ENCODE data around the gene CEBPZ.

Gene CEBPZ

DNA sequence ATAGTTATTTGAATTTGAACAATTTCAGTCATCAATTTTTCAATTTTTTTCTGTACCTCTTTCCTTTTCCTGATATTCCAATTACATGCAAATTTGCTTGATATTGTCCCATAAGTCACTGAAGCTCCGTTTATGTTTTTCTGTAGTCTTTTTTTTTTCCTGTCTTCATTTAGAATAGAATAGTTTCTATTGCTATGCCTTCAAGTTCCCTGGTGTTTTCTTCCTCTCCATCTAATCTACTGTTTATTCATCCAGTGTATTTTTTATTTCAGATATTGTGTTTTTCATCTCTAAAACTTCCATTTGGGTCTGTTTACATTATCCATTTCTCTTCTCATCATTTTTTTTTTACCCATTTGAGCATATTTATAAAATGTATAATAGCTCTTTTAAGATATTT lies 66.6 kb downstream of the CEBPZ start:
- no peak for DNase-seq (ENCODE audit: extremely low spot score)
- TF ChIP-seq, protein P1, sequence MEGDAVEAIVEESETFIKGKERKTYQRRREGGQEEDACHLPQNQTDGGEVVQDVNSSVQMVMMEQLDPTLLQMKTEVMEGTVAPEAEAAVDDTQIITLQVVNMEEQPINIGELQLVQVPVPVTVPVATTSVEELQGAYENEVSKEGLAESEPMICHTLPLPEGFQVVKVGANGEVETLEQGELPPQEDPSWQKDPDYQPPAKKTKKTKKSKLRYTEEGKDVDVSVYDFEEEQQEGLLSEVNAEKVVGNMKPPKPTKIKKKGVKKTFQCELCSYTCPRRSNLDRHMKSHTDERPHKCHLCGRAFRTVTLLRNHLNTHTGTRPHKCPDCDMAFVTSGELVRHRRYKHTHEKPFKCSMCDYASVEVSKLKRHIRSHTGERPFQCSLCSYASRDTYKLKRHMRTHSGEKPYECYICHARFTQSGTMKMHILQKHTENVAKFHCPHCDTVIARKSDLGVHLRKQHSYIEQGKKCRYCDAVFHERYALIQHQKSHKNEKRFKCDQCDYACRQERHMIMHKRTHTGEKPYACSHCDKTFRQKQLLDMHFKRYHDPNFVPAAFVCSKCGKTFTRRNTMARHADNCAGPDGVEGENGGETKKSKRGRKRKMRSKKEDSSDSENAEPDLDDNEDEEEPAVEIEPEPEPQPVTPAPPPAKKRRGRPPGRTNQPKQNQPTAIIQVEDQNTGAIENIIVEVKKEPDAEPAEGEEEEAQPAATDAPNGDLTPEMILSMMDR (IDR thresholded peaks at IDR 0.05; ENCODE audit: control extremely low read depth, extremely low read depth, low read depth, missing control alignments) = no peak
- ChIA-PET POLR2A (no interaction called here), CTCF (interaction anchor here (7.4 kb wide), 1 partner anchor 15 kb away, joined by 41 read pairs; no protein-coding TSS in a partner anchor)

DNA sequence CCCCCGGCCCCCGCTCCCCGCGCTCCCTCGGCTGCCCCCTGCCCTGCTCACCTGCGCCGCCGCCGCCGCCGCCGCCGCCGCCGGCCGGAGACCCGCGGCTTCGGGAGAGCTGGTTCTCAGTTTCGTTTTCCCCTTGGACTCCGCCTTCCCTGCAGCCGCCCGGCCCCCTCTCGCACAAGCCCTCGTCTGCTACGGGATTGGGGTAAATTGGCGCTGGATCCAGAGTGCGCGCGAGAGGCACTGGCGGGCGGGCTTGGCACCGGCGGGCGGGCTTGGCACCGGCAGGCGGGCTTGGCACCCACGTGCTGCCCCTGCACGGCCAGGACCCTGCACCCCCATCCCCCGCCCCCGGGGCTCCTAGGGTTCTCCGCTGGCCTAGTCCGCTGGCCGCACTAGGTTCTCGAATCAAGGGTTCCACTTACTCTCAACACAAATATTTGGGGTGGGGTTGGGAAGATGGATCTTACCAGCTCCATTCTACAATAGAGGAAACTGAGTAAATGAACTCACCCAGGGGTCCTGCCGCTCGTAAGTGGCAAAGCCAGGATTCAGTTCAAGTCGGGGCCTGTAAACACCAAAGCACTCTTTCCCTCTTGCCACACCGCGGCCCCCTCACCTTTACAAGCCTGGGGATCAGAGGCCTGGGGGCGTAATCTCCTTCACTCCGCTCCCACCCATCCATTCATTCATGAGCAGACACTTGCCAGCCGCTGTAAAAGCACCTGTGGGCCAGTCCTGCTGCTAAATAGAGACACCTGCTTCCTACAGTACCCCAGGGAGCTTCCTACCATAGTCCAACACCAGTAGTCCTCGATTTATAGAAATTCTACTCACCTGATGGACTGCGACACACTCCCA lies 74.3 kb downstream of the CEBPZ start, which contains the start of gene EIF2AK2:
EIF2AK2 (minus strand) TSS at position 124 of the 858 bp plus-strand sequence. CDS start 9,174 bp downstream, outside the sequence.
- POLR2A ChIA-PET = interaction anchor here (0.5 to 1.0 kb wide), 3 partner anchors 40 to 1344 kb away, joined by 3 read pairs; no protein-coding TSS in a partner anchor
- TF ChIP-seq, protein P1 (IDR thresholded peaks at IDR 0.05; ENCODE audit: control extremely low read depth, extremely low read depth, low read depth, missing control alignments) = no peak
- peak; percentile 97 for DNase-seq (ENCODE audit: extremely low spot score)
- CTCF ChIA-PET = interaction anchor here (0.7 to 6.2 kb wide), 6 partner anchors 12 to 721 kb away, joined by 3 to 49 read pairs (median 3); no protein-coding TSS in a partner anchor

DNA sequence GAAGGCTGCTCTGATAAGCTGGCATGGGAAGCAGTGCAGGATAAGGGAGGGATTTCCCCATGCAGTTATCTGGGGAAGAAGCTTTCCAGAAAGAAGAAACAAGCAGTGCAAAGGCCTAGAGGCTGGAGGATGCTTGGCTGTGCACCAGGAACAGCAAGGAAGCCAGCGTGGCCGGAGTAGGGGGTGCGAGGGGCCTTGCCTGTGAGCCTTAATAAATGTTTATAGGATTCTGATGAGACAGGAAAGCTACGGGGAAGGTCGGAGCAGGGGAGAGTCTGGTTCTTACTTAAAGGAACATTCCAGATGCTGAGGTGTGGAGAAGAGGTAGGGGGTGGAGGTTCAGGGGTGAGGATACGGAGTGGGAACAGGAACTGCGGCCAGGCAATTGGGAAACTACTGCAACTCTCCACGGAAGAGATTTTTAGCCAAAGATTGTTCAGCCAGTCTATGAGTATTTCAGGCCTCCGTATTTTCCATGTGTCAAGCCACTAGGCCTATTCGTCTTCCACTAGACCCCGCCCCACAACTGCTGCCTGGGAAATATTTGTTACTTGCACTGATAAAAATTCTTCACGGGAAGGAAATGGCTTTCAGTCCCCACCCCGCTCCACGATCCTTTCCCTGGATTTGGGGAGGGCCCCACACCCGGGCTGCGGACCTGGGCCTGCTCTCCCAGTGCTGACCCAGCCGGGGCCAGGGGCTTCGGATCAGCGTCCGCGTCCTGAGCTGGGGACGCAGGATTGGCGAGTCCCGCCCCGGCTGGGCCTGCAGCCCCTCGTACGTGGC lies 75.1 kb downstream of the CEBPZ start:
- ChIA-PET CTCF (interaction anchor here (0.7 to 6.2 kb wide), 7 partner anchors 11 to 722 kb away, joined by 3 to 49 read pairs (median 3); no protein-coding TSS in a partner anchor), POLR2A (interaction anchor here (0.5 to 1.0 kb wide), 3 partner anchors 41 to 1345 kb away, joined by 3 read pairs; no protein-coding TSS in a partner anchor)
- TF ChIP-seq, protein P1 (IDR thresholded peaks at IDR 0.05; ENCODE audit: control extremely low read depth, extremely low read depth, low read depth, missing control alignments) = no peak
- DNase-seq (ENCODE audit: extremely low spot score) = no peak

DNA sequence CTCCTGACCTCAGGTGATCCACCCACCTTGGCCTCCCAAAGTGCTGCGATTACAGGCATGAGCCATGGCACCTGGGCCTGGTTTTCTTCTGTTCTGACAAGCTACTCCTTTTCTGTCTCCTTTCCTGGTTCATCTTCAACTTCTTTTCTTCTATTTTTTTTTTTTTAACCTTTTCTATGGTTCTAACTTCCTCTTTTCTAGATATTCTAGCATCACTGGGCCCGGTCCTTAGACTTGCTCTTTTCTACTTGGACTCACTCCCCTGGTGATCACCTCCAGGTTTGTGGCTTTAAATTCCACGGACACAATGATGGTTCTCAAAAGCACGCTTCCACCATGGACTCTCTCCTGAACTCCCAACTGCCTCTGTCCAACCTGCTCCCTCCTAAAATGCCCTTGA lies 76.6 kb downstream of the CEBPZ start:
- TF ChIP-seq, protein P1 (IDR thresholded peaks at IDR 0.05; ENCODE audit: control extremely low read depth, extremely low read depth, low read depth, missing control alignments) = no peak
- POLR2A ChIA-PET = no interaction called here
- peak; percentile 25 for DNase-seq (ENCODE audit: extremely low spot score)
- CTCF ChIA-PET = interaction anchor here (1.2 to 6.2 kb wide), 4 partner anchors 10 to 24 kb away, joined by 3 to 49 read pairs (median 5); no protein-coding TSS in a partner anchor

DNA sequence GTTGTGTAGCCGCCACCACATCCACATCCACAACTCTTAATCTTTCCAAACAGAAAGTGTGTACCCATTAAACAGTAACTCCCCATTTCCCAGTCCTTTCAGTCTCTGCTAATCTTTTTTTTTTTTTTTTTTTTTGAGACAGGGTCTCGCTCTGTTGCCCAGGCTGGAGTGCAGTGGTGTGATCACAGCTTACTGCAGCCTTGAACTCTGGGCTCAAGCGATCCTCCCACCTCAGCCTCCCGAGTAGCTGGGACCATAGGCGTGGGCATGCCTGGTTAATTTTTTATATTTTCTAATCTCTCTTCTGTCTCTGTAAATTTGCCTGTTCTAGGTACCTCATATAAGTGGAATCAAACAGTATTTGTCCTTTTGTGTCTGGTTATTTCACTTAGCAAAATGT lies 78.2 kb downstream of the CEBPZ start:
- POLR2A ChIA-PET = no interaction called here
- TF ChIP-seq, protein P1 (IDR thresholded peaks at IDR 0.05; ENCODE audit: control extremely low read depth, extremely low read depth, low read depth, missing control alignments) = no peak
- CTCF ChIA-PET = no interaction called here
- no peak for DNase-seq (ENCODE audit: extremely low spot score)

Measured in GM10248 (cell line).